Liver (tissue), 9 donors: ENCODE results near the gene PRTFDC1. TPM values are rescaled to one million over a fixed set of nuclear protein-coding genes. Genes with fewer than 3 reads are reported as not detected.

Source experiments
- DNase-seq: peaks from one replicate; pipeline ENCODE4 v3.0.0-alpha.2; 2017; ENCODE audit warnings: low spot score
- H3K27ac ChIP-seq, 2 donors: one replicate each; pipeline ENCODE4 v1.7.0; 2013; ENCODE audit warnings: inconsistent platforms in 2 of 2, low read length in 2 of 2, control low read depth in 1 of 2, low read depth in 1 of 2, mild to moderate bottlenecking in 1 of 2
- H3K27me3 ChIP-seq, 4 donors: one replicate each; pipeline versions ENCODE4 v1.6.1 to v1.7.0; 2013; ENCODE audit warnings: low read length in 3 of 4, inconsistent platforms in 1 of 4, mild to moderate bottlenecking in 1 of 4, moderate library complexity in 1 of 4; ENCODE audit not compliant: control insufficient read depth in 4 of 4, insufficient read depth in 4 of 4
- H3K36me3 ChIP-seq, 4 donors: one replicate each; pipeline versions ENCODE4 v1.6.1 to v1.7.0; 2013; ENCODE audit warnings: low read length in 3 of 4, mild to moderate bottlenecking in 3 of 4, low read depth in 1 of 4, moderate library complexity in 1 of 4; ENCODE audit not compliant: control insufficient read depth in 4 of 4, insufficient read depth in 3 of 4
- H3K4me1 ChIP-seq, 4 donors: one replicate each; pipeline versions ENCODE4 v1.6.1 to v1.7.0; 2013; ENCODE audit warnings: low read length in 3 of 4, mild to moderate bottlenecking in 3 of 4, moderate library complexity in 1 of 4; ENCODE audit not compliant: control insufficient read depth in 4 of 4, insufficient read depth in 4 of 4
- H3K4me3 ChIP-seq, 3 donors: one replicate each; pipeline versions ENCODE4 v1.6.1 to v1.7.0; 2013; ENCODE audit warnings: low read length in 3 of 3, control low read depth in 1 of 3, low read depth in 1 of 3, mild to moderate bottlenecking in 1 of 3
- H3K9ac ChIP-seq, 2 donors: one replicate each; pipeline ENCODE4 v1.7.0; 2013; ENCODE audit warnings: low read length in 2 of 2, mild to moderate bottlenecking in 2 of 2, moderate library complexity in 2 of 2, control low read depth in 1 of 2, low read depth in 1 of 2
- H3K9me3 ChIP-seq, 4 donors: one replicate each; pipeline versions ENCODE4 v1.6.1 to v1.7.0; 2013; ENCODE audit warnings: low read length in 3 of 4; ENCODE audit not compliant: control insufficient read depth in 4 of 4
- EGR1 ChIP-seq, 2 donors: IDR thresholded peaks; 2 replicates each; pipeline ENCODE4 v1.6.1; 2016 to 2018; ENCODE audit warnings: antibody characterized with exemption in 2 of 2, low read depth in 2 of 2
- FOXA1 ChIP-seq: IDR thresholded peaks from 2 replicates; pipeline ENCODE4 v1.6.1; 2016; ENCODE audit warnings: antibody characterized with exemption
- FOXA2 ChIP-seq: IDR thresholded peaks from 2 replicates; pipeline ENCODE4 v1.6.1; 2016; ENCODE audit warnings: antibody characterized with exemption
- GABPA ChIP-seq, 2 donors: IDR thresholded peaks in 1 of 2; conservative IDR thresholded peaks in 1 of 2; 2 replicates each; pipeline ENCODE4 v1.6.1; 2016; ENCODE audit warnings: antibody characterized with exemption in 2 of 2, mild to moderate bottlenecking in 1 of 2, moderate library complexity in 1 of 2
- HNF4A ChIP-seq, 2 donors: conservative IDR thresholded peaks; 2 replicates each; pipeline ENCODE4 v1.6.1; 2016; ENCODE audit warnings: antibody characterized with exemption in 2 of 2, mild to moderate bottlenecking in 2 of 2
- HNF4G ChIP-seq: IDR thresholded peaks from 2 replicates; pipeline ENCODE4 v1.6.1; 2016; ENCODE audit warnings: antibody characterized with exemption
- JUND ChIP-seq, 2 donors: IDR thresholded peaks; 2 replicates each; pipeline ENCODE4 v1.6.1; 2016; ENCODE audit warnings: antibody characterized with exemption in 2 of 2
- NR2F2 ChIP-seq: IDR thresholded peaks from 2 replicates; pipeline ENCODE4 v1.6.1; 2016; ENCODE audit warnings: antibody characterized with exemption
- RAD21 ChIP-seq, 2 donors: IDR thresholded peaks; 2 replicates each; pipeline ENCODE4 v1.6.1; 2016; ENCODE audit warnings: antibody characterized with exemption in 2 of 2, mild to moderate bottlenecking in 2 of 2
- REST ChIP-seq: IDR thresholded peaks from 2 replicates; pipeline ENCODE4 v1.6.1; 2016; ENCODE audit warnings: antibody characterized with exemption, mild to moderate bottlenecking
- RXRA ChIP-seq, 2 donors: IDR thresholded peaks; 2 replicates each; pipeline ENCODE4 v1.6.1; 2017 to 2018; ENCODE audit warnings: antibody characterized with exemption in 2 of 2, mild to moderate bottlenecking in 1 of 2
- SP1 ChIP-seq: IDR thresholded peaks from 2 replicates; pipeline ENCODE4 v1.6.1; 2018; ENCODE audit warnings: antibody characterized with exemption, mild to moderate bottlenecking
- TAF1 ChIP-seq: conservative IDR thresholded peaks from 2 replicates; pipeline ENCODE4 v1.6.1; 2016; ENCODE audit warnings: antibody characterized with exemption, mild to moderate bottlenecking
- YY1 ChIP-seq: IDR thresholded peaks from 2 replicates; pipeline ENCODE4 v1.6.1; 2016; ENCODE audit warnings: antibody characterized with exemption, mild to moderate bottlenecking
- WGBS: extraction: QIAGEN DNeasy Blood & Tissue Kit; methylation state at CpG from one replicate; pipeline ENCODE4 v1.1.7; 2013; 5-methylcytosine and 5-hydroxymethylcytosine counted together
- polyA plus RNA-seq, 2 donors: library from polyadenylated mRNA; stranded (reverse) in 1 of 2; unstranded in 1 of 2; fragments of 200-250 nt in 1 of 2; fragments of >200 nt in 1 of 2; fragmentation: Nextera tagmentation in 1 of 2; extraction: Ambion mirVana in 1 of 2; gene quantifications; one replicate each; pipeline versions ENCODE4 v1.2.1 to v1.2.3, GENCODE V29; 2013 to 2015
- total RNA-seq, 2 donors: library from RNA; depleted of rRNA; stranded (reverse); fragments of >200 nt; gene quantifications; one replicate each; pipeline ENCODE4 v1.2.3, GENCODE V29; 2014
- TF ChIP-seq, protein P1 (sequence below): IDR thresholded peaks from 2 replicates; pipeline ENCODE4 v1.6.1; 2016; ENCODE audit warnings: antibody characterized with exemption
- TF ChIP-seq, protein P2 (sequence below): IDR thresholded peaks from 2 replicates; pipeline ENCODE4 v1.6.1; 2016; ENCODE audit warnings: antibody characterized with exemption
- TF ChIP-seq, protein P3 (sequence below): IDR thresholded peaks from 2 replicates; pipeline ENCODE4 v1.6.1; 2016; ENCODE audit warnings: antibody characterized with exemption
- donor health status: healthy.
- donor health status: healthy.
- donor health status: healthy.
- donor health status: healthy.
- donor health status: healthy.

The PRTFDC1 gene
- total and polyA plus RNA-seq, 4 donors = 0.93 to 3.1 (median 1.9) TPM

GRCh38 chr10:24901686-24902399 is 50.6 kb downstream of the PRTFDC1 start:
- no peaks in the 10 kb centered on the region for H3K36me3 ChIP-seq
- no peaks in the 10 kb centered on the region for H3K9me3 ChIP-seq
- TF ChIP-seq JUND (IDR thresholded peaks at IDR 0.05) = peak in 1 of 2 donors; percentile 51
- TF ChIP-seq RAD21 (IDR thresholded peaks at IDR 0.05) = peak in 1 of 2 donors; percentile 6
- TF ChIP-seq EGR1 (IDR thresholded peaks at IDR 0.05; ENCODE audit: low read depth in 2 of 2) = no peak
- no peak for DNase-seq
- H3K27me3 ChIP-seq = no peaks in the 10 kb centered on the region
- WGBS = 59% methylated on average over 5 of the region's 5 CpGs
- H3K9ac ChIP-seq = no peak overlapping the region
- H3K4me3 ChIP-seq = no peak overlapping the region
- H3K4me1 ChIP-seq = peaks cover 0 to 3% (median 0%) of the 10 kb centered on the region in 4 donors
- H3K27ac ChIP-seq = peak overlapping the region in 1 of 2 donors; percentile 53

DNA sequence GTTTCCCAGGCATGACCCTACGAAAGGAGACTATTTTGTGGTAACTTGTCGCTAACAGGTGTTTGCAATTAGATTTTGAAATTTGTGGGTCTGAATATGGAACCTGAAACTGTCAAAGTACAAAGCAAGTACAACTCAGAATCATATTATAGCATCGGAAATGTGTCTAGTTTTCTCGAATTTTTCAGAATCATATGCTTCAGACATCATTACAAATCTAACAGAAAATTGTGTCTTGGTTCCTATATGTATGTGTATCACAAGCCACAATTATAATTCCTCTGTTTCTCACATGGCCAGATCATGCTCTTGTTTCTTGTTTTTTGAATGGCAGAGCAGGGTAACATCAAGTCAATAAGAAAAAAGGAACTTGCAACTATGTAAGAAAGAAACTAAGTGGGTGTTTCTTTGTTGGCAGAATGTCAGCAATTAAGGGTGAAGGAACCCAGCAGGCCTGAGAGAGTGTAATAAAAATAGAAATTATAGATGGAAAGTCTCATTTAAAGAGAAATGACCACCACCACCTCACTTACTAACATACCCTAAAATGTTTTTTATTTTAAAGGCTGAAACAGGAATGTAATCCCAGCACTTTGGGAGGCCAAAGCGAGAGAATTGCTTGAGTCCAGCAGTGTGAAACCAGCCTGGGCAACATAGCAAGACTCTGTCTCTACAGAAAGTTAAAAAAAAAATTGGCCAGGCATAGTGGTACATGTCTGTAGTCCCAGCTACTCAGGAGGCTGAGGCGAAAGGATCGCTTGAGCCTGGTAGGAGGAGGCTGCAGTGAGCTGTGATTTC is 51.3 kb downstream of the PRTFDC1 start:
- H3K4me1 ChIP-seq = peaks cover 0 to 3% (median 0%) of the 10 kb centered on the region in 4 donors
- H3K9ac ChIP-seq = no peak overlapping the region
- H3K27me3 ChIP-seq = no peaks in the 10 kb centered on the region
- DNase-seq = no peak
- no peak overlapping the region for H3K4me3 ChIP-seq
- TF ChIP-seq EGR1 (IDR thresholded peaks at IDR 0.05; ENCODE audit: low read depth in 2 of 2) (no peak), RXRA (IDR thresholded peaks at IDR 0.05) (no peak), FOXA2 (no peak), RAD21 (IDR thresholded peaks at IDR 0.05) (no peak), HNF4G (no peak), TAF1 (no peak), YY1 (no peak), NR2F2 (no peak), REST (no peak), GABPA (IDR thresholded peaks at IDR 0.05 in 1 of 2, conservative IDR thresholded peaks at IDR 0.05 in 1 of 2) (no peak), JUND (IDR thresholded peaks at IDR 0.05) (no peak), HNF4A (conservative IDR thresholded peaks at IDR 0.05) (no peak), SP1 (no peak), FOXA1 (no peak)
- TF ChIP-seq, protein P1, sequence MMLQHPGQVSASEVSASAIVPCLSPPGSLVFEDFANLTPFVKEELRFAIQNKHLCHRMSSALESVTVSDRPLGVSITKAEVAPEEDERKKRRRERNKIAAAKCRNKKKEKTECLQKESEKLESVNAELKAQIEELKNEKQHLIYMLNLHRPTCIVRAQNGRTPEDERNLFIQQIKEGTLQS = no peak
- TF ChIP-seq, protein P2, sequence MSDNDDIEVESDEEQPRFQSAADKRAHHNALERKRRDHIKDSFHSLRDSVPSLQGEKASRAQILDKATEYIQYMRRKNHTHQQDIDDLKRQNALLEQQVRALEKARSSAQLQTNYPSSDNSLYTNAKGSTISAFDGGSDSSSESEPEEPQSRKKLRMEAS = no peak
- TF ChIP-seq, protein P3, sequence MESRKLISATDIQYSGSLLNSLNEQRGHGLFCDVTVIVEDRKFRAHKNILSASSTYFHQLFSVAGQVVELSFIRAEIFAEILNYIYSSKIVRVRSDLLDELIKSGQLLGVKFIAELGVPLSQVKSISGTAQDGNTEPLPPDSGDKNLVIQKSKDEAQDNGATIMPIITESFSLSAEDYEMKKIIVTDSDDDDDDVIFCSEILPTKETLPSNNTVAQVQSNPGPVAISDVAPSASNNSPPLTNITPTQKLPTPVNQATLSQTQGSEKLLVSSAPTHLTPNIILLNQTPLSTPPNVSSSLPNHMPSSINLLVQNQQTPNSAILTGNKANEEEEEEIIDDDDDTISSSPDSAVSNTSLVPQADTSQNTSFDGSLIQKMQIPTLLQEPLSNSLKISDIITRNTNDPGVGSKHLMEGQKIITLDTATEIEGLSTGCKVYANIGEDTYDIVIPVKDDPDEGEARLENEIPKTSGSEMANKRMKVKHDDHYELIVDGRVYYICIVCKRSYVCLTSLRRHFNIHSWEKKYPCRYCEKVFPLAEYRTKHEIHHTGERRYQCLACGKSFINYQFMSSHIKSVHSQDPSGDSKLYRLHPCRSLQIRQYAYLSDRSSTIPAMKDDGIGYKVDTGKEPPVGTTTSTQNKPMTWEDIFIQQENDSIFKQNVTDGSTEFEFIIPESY = no peak
- H3K27ac ChIP-seq = peak overlapping the region in 1 of 2 donors; percentile 53
- no peaks in the 10 kb centered on the region for H3K9me3 ChIP-seq
- 83% methylated on average over 7 of the region's 7 CpGs for WGBS
- no peaks in the 10 kb centered on the region for H3K36me3 ChIP-seq
